HepG2 (cell line): ENCODE results near the gene TET3. TPM values are rescaled to one million over a fixed set of nuclear protein-coding genes. Genes with fewer than 3 reads are reported as not detected.
A peak's percentile ranks its signal among the peaks of the same experiment; 100 is the strongest.

ENCODE experiments used
- ATAC-seq: fragments of 200-7000 bp; cut with Tn5 transposase; 3 replicates; pipeline ENCODE4 v1.9.1; 2020; ENCODE audit warnings: mild to moderate bottlenecking, moderate library complexity
- BruUV-seq: library from RNA; stranded (reverse); fragments of 400-500 nt; replicated peaks from 2 replicates; lab custom pipeline; 2021; lab: Mats Ljungman, UMichigan
- CTCF ChIA-PET: fragments of 300-600 bp; formaldehyde crosslinking; extraction: SDS; loops from one replicate; lab custom pipeline; 2021; ENCODE audit warnings: low total read pairs, inconsistent platforms, low intra/inter-chr PET ratio; lab: Yijun Ruan, JAX
- POLR2A ChIA-PET: fragments of 350-600 bp; sonication (Branson Sonifier 250); formaldehyde crosslinking; loops from one replicate; lab custom pipeline; 2020; ENCODE audit warnings: antibody characterized with exemption, inconsistent platforms; lab: Yijun Ruan, JAX
- DNase-seq: peaks from one replicate; pipeline ENCODE4 v3.0.0-alpha.2; 2015; ENCODE audit warnings: low spot score
- FAIRE-seq: peaks from 3 replicates; lab custom pipeline; 2011; peaks lifted over from hg19 to GRCh38; lab: Jason Lieb, UNC
- H2AFZ ChIP-seq: one replicate; pipeline ENCODE4 v1.6.1; 2011; ENCODE audit warnings: low read length, inconsistent platforms
- H3K27ac ChIP-seq: fragments of 300-600 bp; 3 replicates; pipeline ENCODE4 v1.8.0; 2011; ENCODE audit warnings: mixed run types, mild to moderate bottlenecking, mixed read lengths, low read length, inconsistent platforms; ENCODE audit not compliant: insufficient read depth; ENCODE audit errors: extremely low read length
- H3K27me3 ChIP-seq, 2 experiments: fragments of 200-600 bp in 1 of 2; 2 replicates in 1 of 2; 3 replicates in 1 of 2; pipeline versions ENCODE4 v1.6.0 to v1.8.0; 2011; ENCODE audit warnings: low read length in 2 of 2, mild to moderate bottlenecking in 2 of 2, moderate library complexity in 2 of 2, inconsistent platforms in 1 of 2; ENCODE audit not compliant: insufficient read depth in 2 of 2, control insufficient read depth in 1 of 2
- H3K36me3 ChIP-seq, 2 experiments: fragments of 200-600 bp in 1 of 2; replicated peaks in 1 of 2; 2 replicates in 1 of 2; 3 replicates in 1 of 2; pipeline versions ENCODE4 v1.5.1 to v1.8.0; 2011; ENCODE audit warnings: low read length in 2 of 2, inconsistent platforms in 1 of 2; ENCODE audit not compliant: insufficient read depth in 2 of 2, control insufficient read depth in 1 of 2
- H3K4me1 ChIP-seq: 2 replicates; pipeline ENCODE4 v1.5.1; 2012; ENCODE audit warnings: low read length, inconsistent platforms; ENCODE audit not compliant: insufficient read depth
- H3K4me2 ChIP-seq: 2 replicates; pipeline ENCODE4 v1.6.0; 2011; ENCODE audit warnings: low read depth, low read length, inconsistent platforms
- H3K4me3 ChIP-seq, 3 experiments: fragments of 200-600 bp in 1 of 3; sonication (generic), shearing (Covaris generic) in 1 of 3; replicated peaks in 1 of 3; 2 replicates each; pipeline ENCODE4 v1.5.1; 2011 to 2016; ENCODE audit warnings: low read length in 3 of 3, inconsistent platforms in 2 of 3, low read depth in 2 of 3, mild to moderate bottlenecking in 2 of 3, control low read depth in 1 of 3, mixed read lengths in 1 of 3; ENCODE audit not compliant: insufficient read depth in 1 of 3
- H3K79me2 ChIP-seq: one replicate; pipeline ENCODE4 v1.6.1; 2011; ENCODE audit warnings: low read length, inconsistent platforms; ENCODE audit not compliant: insufficient read depth
- H3K9ac ChIP-seq: 2 replicates; pipeline ENCODE4 v1.6.0; 2011; ENCODE audit warnings: mild to moderate bottlenecking, low read depth, low read length, inconsistent platforms; ENCODE audit not compliant: insufficient read depth
- H3K9me3 ChIP-seq: 2 replicates; pipeline ENCODE4 v1.5.1; 2012; ENCODE audit warnings: mild to moderate bottlenecking, low read length
- H4K20me1 ChIP-seq: 2 replicates; pipeline ENCODE4 v1.6.0; 2011; ENCODE audit warnings: inconsistent platforms, mild to moderate bottlenecking, low read length, moderate library complexity; ENCODE audit not compliant: insufficient read depth
- EP300 ChIP-seq, 3 experiments: sonication (generic) in 1 of 3; formaldehyde crosslinking in 1 of 3; IDR thresholded peaks; 2 replicates each; pipeline versions ENCODE4 v1.5.1 to v1.6.1; 2011 to 2020; ENCODE audit warnings: low read depth in 2 of 3, low read length in 2 of 3, borderline replicate concordance in 1 of 3, improper control_type of control experiment in 1 of 3, mild to moderate bottlenecking in 1 of 3, missing genetic modification reagents in 1 of 3, moderate library complexity in 1 of 3
- NRL ChIP-seq: sonication (generic); formaldehyde crosslinking; IDR thresholded peaks from 2 replicates; pipeline ENCODE4 v1.5.0; 2020; ENCODE audit warnings: missing genetic modification reagents, mild to moderate bottlenecking, moderate library complexity, borderline replicate concordance
- PLRG1 ChIP-seq: fragments of 450-650 bp; conservative IDR thresholded peaks from 2 replicates; pipeline ENCODE4 v1.6.1; 2016
- SKI ChIP-seq: fragments of 450-650 bp; IDR thresholded peaks from one replicate; pipeline ENCODE4 v1.6.1; 2018; ENCODE audit warnings: mild to moderate bottlenecking; ENCODE audit not compliant: partially characterized antibody
- SMARCE1 ChIP-seq: fragments of 450-650 bp; IDR thresholded peaks from 2 replicates; pipeline ENCODE4 v1.6.1; 2017; ENCODE audit warnings: borderline replicate concordance
- SRF ChIP-seq: IDR thresholded peaks from 2 replicates; pipeline ENCODE4 v1.6.1; 2011; ENCODE audit warnings: mild to moderate bottlenecking, low read depth, low read length, moderate library complexity
- U2AF2 ChIP-seq: fragments of 200-400 bp; formaldehyde crosslinking; IDR thresholded peaks from 2 replicates; pipeline ENCODE4 v1.6.1; 2017; ENCODE audit warnings: low read depth, mild to moderate bottlenecking, low read length
- ZNF101 ChIP-seq: sonication (generic); formaldehyde crosslinking; IDR thresholded peaks from 2 replicates; pipeline ENCODE4 v1.4.0; 2020; ENCODE audit warnings: mild to moderate bottlenecking, low read depth, missing genetic modification reagents, borderline replicate concordance
- WGBS: methylation state at CpG from one replicate; pipeline ENCODE4 v1.1.6; 2017; ENCODE audit warnings: low lambda C conversion rate; 5-methylcytosine and 5-hydroxymethylcytosine counted together
- in situ Hi-C: cut with HindIII; loops from 2 replicates; pipeline ENCODE4 v1.10.0; 2017; ENCODE audit warnings: low pct_unique_long_range_greater_than_20kb; ENCODE audit not compliant: extremely low pct_ligation_motif_present
- intact Hi-C: fragments of 100-400 bp; cut with micrococcal nuclease; formaldehyde crosslinking; loops from one replicate; pipeline ENCODE4 v1.10.0; 2022; ENCODE audit not compliant: unreplicated experiment
- polyA plus RNA-seq, 8 experiments: library from polyadenylated mRNA; depleted of rRNA in 3 of 8; stranded (reverse) in 7 of 8; unstranded in 1 of 8; fragments of >200 nt; fragmentation: Illumina TruSeq in 4 of 8; extraction: Trizol in 4 of 8; gene quantifications; 2 replicates each; pipeline versions ENCODE4 v1.2.1 to v1.2.3, GENCODE V29; 2011 to 2016; ENCODE audit warnings: low read depth in 4 of 8, missing spikeins in 1 of 8, mixed read lengths in 1 of 8; ENCODE audit not compliant: insufficient read depth in 1 of 8
- total RNA-seq, 5 experiments: library from RNA; depleted of rRNA; stranded (reverse); fragments of >200 nt; fragmentation: Illumina TruSeq; extraction: Trizol; gene quantifications; 2 replicates each; pipeline ENCODE4 v1.2.3, GENCODE V29; 2016; ENCODE audit warnings: low read depth in 1 of 5

The TET3 gene
- total and polyA plus RNA-seq, 2 of the 13 experiments (the other 11 are each of a cell fraction or from before 2014, with no cell fraction given) = 4.3 to 6.8 TPM

GRCh38 chr2:73999881-74000597, 15.3 kb downstream of the TET3 start (continued):
- TF ChIP-seq U2AF2 = no peak
- TF ChIP-seq NRL (CRISPR knock-in tag) = 0 out of 2 replicates have a peak, but pooled peaks have one; percentile 32
- no peak for TF ChIP-seq SRF
- no peak for TF ChIP-seq SKI

GRCh38 chr2:74000666-74001065, 16.0 kb downstream of the TET3 start:
- no peak overlapping the region for H2AFZ ChIP-seq
- H3K27ac ChIP-seq = no peak overlapping the region
- no peaks in the 10 kb centered on the region for H3K27me3 ChIP-seq
- peaks cover 24% of the 10 kb centered on the region; the same call in 1 of the 2 replicates for H4K20me1 ChIP-seq
- intact Hi-C loops = no loop called here
- H3K9ac ChIP-seq = no peak overlapping the region
- H3K79me2 ChIP-seq = peaks cover 48% of the 10 kb centered on the region
- no peak for FAIRE-seq
- 97% methylated on average over 5 of the region's 5 CpGs for WGBS
- in situ Hi-C loops = no loop called here
- no peak overlapping the region for H3K4me2 ChIP-seq
- H3K36me3 ChIP-seq = peaks cover 13 to 44% of the 10 kb centered on the region in 2 experiments; a peak in 4 of 5 replicates
- H3K4me3 ChIP-seq = no peak overlapping the region
- DNase-seq = no peak
- no peaks in the 10 kb centered on the region for H3K9me3 ChIP-seq
- POLR2A ChIA-PET = interaction anchor here (2.3 kb wide), 1 partner anchor 13 kb away, joined by 12 read pairs; no protein-coding TSS in a partner anchor
- ATAC-seq = no peak
- no TSS peak for BruUV-seq
- H3K4me1 ChIP-seq = peaks cover 28% of the 10 kb centered on the region
- TF ChIP-seq PLRG1 = no peak
- TF ChIP-seq SMARCE1 = no peak
- TF ChIP-seq EP300 (IDR thresholded peaks at IDR 0.05; ENCODE audit: low read depth in 2 of 2, low read length in 2 of 2) = no peak
- no peak for TF ChIP-seq EP300 (CRISPR knock-in tag; IDR thresholded peaks at IDR 0.05; ENCODE audit: borderline replicate concordance)
- TF ChIP-seq ZNF101 (CRISPR knock-in tag) = no peak
- CTCF ChIA-PET = no interaction called here
